Vagina (tissue), 2 donors: ENCODE measurements around the gene RAB3GAP1. TPM values are rescaled to one million over a fixed set of nuclear protein-coding genes. Genes with fewer than 3 reads are reported as not detected.

ENCODE experiments used
- DNase-seq, 2 donors: peaks; one replicate each; pipeline ENCODE4 v3.0.0-alpha.2; 2017; ENCODE audit errors: extremely low spot score in 2 of 2
- H3K27ac ChIP-seq: fragments of 200-600 bp; sonication (generic); one replicate; pipeline ENCODE4 v1.5.1; 2019
- H3K27me3 ChIP-seq: fragments of 200-600 bp; sonication (generic); one replicate; pipeline ENCODE4 v1.5.1; 2019
- H3K36me3 ChIP-seq, 2 donors: fragments of 200-600 bp; sonication (generic); one replicate each; pipeline ENCODE4 v1.5.1; 2017 to 2019
- H3K4me1 ChIP-seq: fragments of 200-600 bp; sonication (generic); one replicate; pipeline ENCODE4 v1.5.1; 2019
- H3K4me3 ChIP-seq, 2 donors: fragments of 200-600 bp; sonication (generic); 1 replicate in 1 of 2; 2 replicates in 1 of 2; pipeline ENCODE4 v1.5.1; 2016 to 2019
- H3K9me3 ChIP-seq: fragments of 200-600 bp; sonication (generic); one replicate; pipeline ENCODE4 v1.5.1; 2019
- POLR2A ChIP-seq, 2 donors: fragments of 450-650 bp; IDR thresholded peaks; one replicate each; pipeline ENCODE4 v1.6.1; 2017; ENCODE audit warnings: antibody characterized with exemption in 2 of 2, mild to moderate bottlenecking in 2 of 2, moderate library complexity in 2 of 2
- POLR2AphosphoS5 ChIP-seq, 2 donors: sonication (generic); formaldehyde crosslinking; IDR thresholded peaks; one replicate each; pipeline ENCODE4 v1.9.0; 2017; ENCODE audit warnings: antibody characterized with exemption in 2 of 2, mild to moderate bottlenecking in 2 of 2, low read depth in 1 of 2; ENCODE audit not compliant: insufficient read depth in 1 of 2
- intact Hi-C: fragments of 100-400 bp; cut with DNase I; formaldehyde crosslinking; loops from one replicate; pipeline ENCODE4 v1.15.1; 2023
- total RNA-seq: library from RNA; depleted of rRNA; stranded (reverse); fragments of >200 nt; gene quantifications from one replicate; pipeline ENCODE4 v1.2.3, GENCODE V29; 2016
- TF ChIP-seq, protein P1 (sequence below), 3 experiments: fragments of 450-650 bp in 2 of 3; fragments of 200-600 bp in 1 of 3; sonication (generic) in 1 of 3; IDR thresholded peaks; one replicate each; pipeline ENCODE4 v1.5.1; 2017 to 2019; ENCODE audit warnings: antibody characterized with exemption in 3 of 3, mild to moderate bottlenecking in 2 of 3, moderate library complexity in 2 of 3

RAB3GAP1 gene
- total RNA-seq, 1 donor from 2014 or later: 44.9 TPM

DNA sequence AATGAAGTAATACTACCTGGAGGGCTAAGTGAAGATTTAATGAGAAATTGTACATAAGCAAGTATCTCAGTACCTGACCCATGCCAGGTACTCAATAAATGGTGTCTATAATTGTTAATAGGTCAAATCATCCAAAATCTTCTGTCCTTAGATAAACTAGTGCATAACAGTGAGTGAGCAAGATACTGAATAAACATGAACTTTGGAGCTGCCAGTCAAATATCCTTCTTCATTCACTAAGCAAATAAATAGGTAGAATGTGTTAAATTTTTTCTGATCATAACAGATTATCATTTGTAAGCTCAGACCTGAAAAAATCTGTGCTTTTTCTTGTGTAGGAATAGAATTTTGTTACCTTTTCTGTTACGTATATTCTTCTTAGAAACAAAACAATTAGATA lies 39.6 kb downstream of the RAB3GAP1 start:
- no peaks in the 10 kb centered on the region for H3K4me1 ChIP-seq
- intact Hi-C loops: loop anchor here (5.0 kb wide), 1 partner anchor 1601 kb away; no protein-coding TSS in a partner anchor
- H3K4me3 ChIP-seq: no peak overlapping the region
- no peak for DNase-seq
- peaks cover 0 to 38% of the 10 kb centered on the region in 2 donors for H3K36me3 ChIP-seq
- no peak overlapping the region for H3K27ac ChIP-seq
- H3K9me3 ChIP-seq: no peaks in the 10 kb centered on the region
- TF ChIP-seq POLR2AphosphoS5 (IDR thresholded peaks at IDR 0.05; ENCODE audit: insufficient read depth in 1 of 2, low read depth in 1 of 2) (no peak), POLR2A (IDR thresholded peaks at IDR 0.05) (no peak)
- TF ChIP-seq, protein P1, sequence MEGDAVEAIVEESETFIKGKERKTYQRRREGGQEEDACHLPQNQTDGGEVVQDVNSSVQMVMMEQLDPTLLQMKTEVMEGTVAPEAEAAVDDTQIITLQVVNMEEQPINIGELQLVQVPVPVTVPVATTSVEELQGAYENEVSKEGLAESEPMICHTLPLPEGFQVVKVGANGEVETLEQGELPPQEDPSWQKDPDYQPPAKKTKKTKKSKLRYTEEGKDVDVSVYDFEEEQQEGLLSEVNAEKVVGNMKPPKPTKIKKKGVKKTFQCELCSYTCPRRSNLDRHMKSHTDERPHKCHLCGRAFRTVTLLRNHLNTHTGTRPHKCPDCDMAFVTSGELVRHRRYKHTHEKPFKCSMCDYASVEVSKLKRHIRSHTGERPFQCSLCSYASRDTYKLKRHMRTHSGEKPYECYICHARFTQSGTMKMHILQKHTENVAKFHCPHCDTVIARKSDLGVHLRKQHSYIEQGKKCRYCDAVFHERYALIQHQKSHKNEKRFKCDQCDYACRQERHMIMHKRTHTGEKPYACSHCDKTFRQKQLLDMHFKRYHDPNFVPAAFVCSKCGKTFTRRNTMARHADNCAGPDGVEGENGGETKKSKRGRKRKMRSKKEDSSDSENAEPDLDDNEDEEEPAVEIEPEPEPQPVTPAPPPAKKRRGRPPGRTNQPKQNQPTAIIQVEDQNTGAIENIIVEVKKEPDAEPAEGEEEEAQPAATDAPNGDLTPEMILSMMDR (IDR thresholded peaks at IDR 0.05): no peak
- no peaks in the 10 kb centered on the region for H3K27me3 ChIP-seq

DNA sequence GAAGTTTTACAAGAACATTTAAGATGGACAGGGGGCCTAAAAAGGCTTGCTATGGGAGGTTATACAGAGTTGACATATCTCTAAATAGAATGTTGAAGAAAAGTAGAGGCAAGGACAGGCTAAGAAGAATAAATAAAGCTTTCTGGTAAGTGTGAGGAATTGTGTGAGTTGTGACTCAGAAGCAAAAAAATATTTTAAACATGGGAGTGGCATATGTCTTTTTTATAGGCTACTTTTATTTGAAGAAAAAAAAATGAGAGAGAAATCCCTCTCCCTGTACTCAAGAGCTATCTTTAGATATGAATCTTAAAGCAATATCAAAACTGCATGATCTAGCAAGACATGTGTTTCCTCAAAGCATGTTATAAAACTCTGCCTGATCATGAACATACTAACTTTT lies 41.1 kb downstream of the RAB3GAP1 start:
- Histone ChIP-seq H3K27me3 (no peaks in the 10 kb centered on the region), H3K9me3 (no peaks in the 10 kb centered on the region), H3K27ac (no peak overlapping the region), H3K4me1 (no peaks in the 10 kb centered on the region), H3K4me3 (no peak overlapping the region), H3K36me3 (peaks cover 0 to 38% of the 10 kb centered on the region in 2 donors)
- no peak for DNase-seq
- intact Hi-C loops: loop anchor here (5.0 kb wide), 1 partner anchor 1599 kb away; no protein-coding TSS in a partner anchor
- no peak for TF ChIP-seq POLR2AphosphoS5 (IDR thresholded peaks at IDR 0.05; ENCODE audit: insufficient read depth in 1 of 2, low read depth in 1 of 2)
- TF ChIP-seq, protein P1 (IDR thresholded peaks at IDR 0.05): no peak
- no peak for TF ChIP-seq POLR2A (IDR thresholded peaks at IDR 0.05)

DNA sequence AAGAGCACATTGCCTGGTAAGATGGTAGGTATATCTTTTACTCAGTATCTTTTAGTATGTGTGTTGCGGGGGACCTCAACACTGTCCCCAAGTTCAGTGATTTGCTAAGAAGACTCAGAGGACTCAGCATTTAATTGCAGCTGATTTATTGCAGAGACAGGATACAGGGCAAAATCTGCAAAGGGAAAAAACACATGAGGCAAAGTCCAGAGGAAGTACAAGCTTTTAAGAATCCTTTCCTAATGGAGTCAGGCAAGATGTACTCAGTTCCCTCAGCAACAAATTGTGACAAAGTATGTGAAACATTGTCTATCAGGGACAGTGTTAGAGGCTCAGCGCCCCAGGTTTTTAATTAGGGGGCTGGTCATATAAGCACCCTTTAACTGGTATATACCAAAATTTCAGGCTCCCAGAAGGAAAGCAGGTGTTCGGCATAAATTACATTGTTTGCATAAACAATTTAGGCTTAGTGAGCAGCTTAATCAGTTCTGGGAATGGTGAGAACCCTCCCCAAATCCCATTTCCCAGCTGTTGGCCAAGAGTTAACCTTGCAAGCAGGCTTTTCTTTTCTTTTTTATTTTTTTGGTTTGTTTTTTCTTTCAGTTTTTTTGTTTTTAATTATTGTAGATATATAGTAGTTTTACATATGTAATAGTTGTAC lies 41.7 kb downstream of the RAB3GAP1 start:
- DNase-seq: no peak
- Histone ChIP-seq H3K27me3 (no peaks in the 10 kb centered on the region), H3K36me3 (peaks cover 0 to 38% of the 10 kb centered on the region in 2 donors), H3K4me3 (no peak overlapping the region), H3K4me1 (no peaks in the 10 kb centered on the region), H3K27ac (no peak overlapping the region), H3K9me3 (no peaks in the 10 kb centered on the region)
- no peak for TF ChIP-seq POLR2AphosphoS5 (IDR thresholded peaks at IDR 0.05; ENCODE audit: insufficient read depth in 1 of 2, low read depth in 1 of 2)
- TF ChIP-seq, protein P1 (IDR thresholded peaks at IDR 0.05): no peak
- no peak for TF ChIP-seq POLR2A (IDR thresholded peaks at IDR 0.05)
- intact Hi-C loops: loop anchor here (5.0 kb wide), 1 partner anchor 1599 kb away; no protein-coding TSS in a partner anchor

DNA sequence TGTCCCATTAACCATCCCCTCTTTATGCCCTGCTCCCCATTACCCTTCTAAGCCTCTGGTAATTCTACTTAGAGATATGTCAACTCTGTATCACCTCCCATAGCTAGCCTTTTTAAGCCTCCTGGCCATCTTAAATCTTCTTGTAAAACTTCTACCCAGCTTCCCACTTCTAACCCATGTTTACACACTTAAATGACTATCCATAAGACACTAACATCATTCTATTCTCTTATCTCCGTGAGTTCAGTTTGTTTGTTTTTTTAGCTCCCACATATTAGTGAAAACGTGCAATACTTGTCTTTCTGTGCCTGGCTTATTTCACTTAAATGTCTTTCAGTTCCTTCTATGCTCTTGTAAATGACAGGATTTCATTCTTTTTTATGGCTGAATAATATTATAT lies 42.4 kb downstream of the RAB3GAP1 start:
- no peaks in the 10 kb centered on the region for H3K27me3 ChIP-seq
- H3K4me3 ChIP-seq: no peak overlapping the region
- peaks cover 0 to 38% of the 10 kb centered on the region in 2 donors for H3K36me3 ChIP-seq
- H3K4me1 ChIP-seq: peaks cover 2% of the 10 kb centered on the region
- no peak for DNase-seq
- intact Hi-C loops: loop anchor here (5.0 kb wide), 1 partner anchor 1598 kb away; no protein-coding TSS in a partner anchor
- no peak overlapping the region for H3K27ac ChIP-seq
- no peak for TF ChIP-seq POLR2A (IDR thresholded peaks at IDR 0.05)
- no peak for TF ChIP-seq POLR2AphosphoS5 (IDR thresholded peaks at IDR 0.05; ENCODE audit: insufficient read depth in 1 of 2, low read depth in 1 of 2)
- TF ChIP-seq, protein P1 (IDR thresholded peaks at IDR 0.05): no peak
- H3K9me3 ChIP-seq: no peaks in the 10 kb centered on the region

DNA sequence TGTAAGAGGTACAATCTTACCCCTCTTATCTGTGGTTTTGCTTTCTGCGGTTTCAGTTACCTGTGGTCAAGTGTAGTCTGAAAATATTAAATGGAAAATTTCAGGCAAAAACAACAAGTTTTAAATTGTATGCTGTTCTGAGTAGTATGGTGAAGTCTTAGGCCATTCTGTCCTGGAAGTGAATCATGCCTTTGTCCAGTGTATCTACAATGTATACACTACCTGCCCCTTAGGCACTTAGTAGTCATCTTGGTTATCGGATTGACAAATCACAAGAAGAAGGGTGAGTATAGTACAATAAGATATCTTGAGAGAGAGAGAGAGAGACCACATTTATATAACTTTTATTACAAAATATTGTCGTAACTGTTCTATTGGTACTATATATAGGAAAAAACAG lies 43.5 kb downstream of the RAB3GAP1 start:
- no peak for DNase-seq

More for the DNA sequence above, 43.5 kb downstream of the RAB3GAP1 start:
- H3K27ac ChIP-seq: no peak overlapping the region
- TF ChIP-seq, protein P1 (IDR thresholded peaks at IDR 0.05): no peak
- no peak for TF ChIP-seq POLR2AphosphoS5 (IDR thresholded peaks at IDR 0.05; ENCODE audit: insufficient read depth in 1 of 2, low read depth in 1 of 2)
- no peak for TF ChIP-seq POLR2A (IDR thresholded peaks at IDR 0.05)
- peaks cover 0 to 38% of the 10 kb centered on the region in 2 donors for H3K36me3 ChIP-seq
- H3K4me1 ChIP-seq: peaks cover 12% of the 10 kb centered on the region
- intact Hi-C loops: no loop called here
- H3K9me3 ChIP-seq: no peaks in the 10 kb centered on the region
- H3K27me3 ChIP-seq: no peaks in the 10 kb centered on the region
- no peak overlapping the region for H3K4me3 ChIP-seq
